Thyroid gland (tissue), 4 donors: ENCODE measurements around the gene SCN1B.

Experiments
- CTCF ChIP-seq, 6 experiments: fragments of 200-600 bp in 3 of 6; fragments of 450-650 bp in 3 of 6; sonication (generic) in 3 of 6; IDR thresholded peaks; one replicate each; pipeline ENCODE4 v1.5.1; 2016 to 2019; ENCODE audit warnings: antibody characterized with exemption in 6 of 6, mild to moderate bottlenecking in 2 of 6, inconsistent platforms in 1 of 6, moderate library complexity in 1 of 6
- POLR2A ChIP-seq, 2 donors: fragments of 450-650 bp; IDR thresholded peaks; one replicate each; pipeline ENCODE4 v1.6.1; 2017; ENCODE audit warnings: antibody characterized with exemption in 2 of 2, mild to moderate bottlenecking in 2 of 2, moderate library complexity in 1 of 2

DNA sequence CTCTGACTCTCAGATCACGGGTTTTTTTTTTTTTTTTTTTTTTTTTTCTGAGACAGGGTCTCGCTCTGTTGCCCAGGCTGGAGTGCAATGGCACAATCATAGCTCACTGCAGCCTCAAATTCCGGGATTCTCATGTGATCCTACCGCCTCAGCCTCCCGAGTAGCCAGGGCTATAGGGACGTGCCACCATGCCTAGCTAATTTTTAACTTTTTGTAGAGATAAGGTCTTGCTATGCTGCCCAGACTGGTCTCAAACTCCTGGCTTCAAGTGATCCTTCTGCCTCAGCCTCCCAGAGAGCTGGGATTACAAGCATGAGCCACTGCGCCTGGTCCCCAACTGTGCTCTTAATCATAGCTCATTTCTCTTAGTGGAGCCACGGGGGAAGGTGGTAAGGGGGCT is 34.7 kb upstream of the SCN1B start:
- no peak for TF ChIP-seq CTCF (IDR thresholded peaks at IDR 0.05)
- TF ChIP-seq POLR2A (IDR thresholded peaks at IDR 0.05), result no peak
